ENCODE data around the gene MUC13. TPM values are rescaled to one million over a fixed set of nuclear protein-coding genes. Genes with fewer than 3 reads are reported as not detected.

Gene MUC13
- polyA plus RNA-seq, 1 donor from 2014 or later = not detected

Other genes starting within 250 kb of the MUC13 start
- 14.5 TPM for gene UMPS, start 204.3 kb downstream of the MUC13 start, polyA plus RNA-seq (ENCODE audit: insufficient read depth, low read depth, low replicate concordance)
- gene ITGB5, start 47.4 kb downstream of the MUC13 start, polyA plus RNA-seq (ENCODE audit: insufficient read depth, low read depth, low replicate concordance) = 18.8 TPM
- gene HEG1, start 121.2 kb upstream of the MUC13 start, polyA plus RNA-seq (ENCODE audit: insufficient read depth, low read depth, low replicate concordance) = 13.9 TPM